ENCODE measurements around the gene CXXC1.

GRCh38 chr18:50273203-50274043 lies 14.1 kb downstream of the CXXC1 start:
- no peak for TF ChIP-seq POLR2A (IDR thresholded peaks at IDR 0.05; ENCODE audit: low read depth, low read length)
- TF ChIP-seq POLR2AphosphoS5 (IDR thresholded peaks at IDR 0.05; ENCODE audit: low read depth, low read length) = no peak
- TF ChIP-seq TAF1 (IDR thresholded peaks at IDR 0.05; ENCODE audit: low read depth, low read length) = no peak
- no peak for TF ChIP-seq SPI1 (IDR thresholded peaks at IDR 0.05; ENCODE audit: low read depth, low read length)
- no peak for TF ChIP-seq PAX5 (IDR thresholded peaks at IDR 0.05; ENCODE audit: insufficient read depth, low read length, severe bottlenecking)

All from GM12891 (cell line).